HL-60 (cell line): ENCODE data around the gene HELZ.

ENCODE experiments used
- DNase-seq, 2 experiments: peaks; one replicate each; pipeline ENCODE4 v3.0.0-alpha.2; 2010 to 2020; ENCODE audit warnings: low read depth in 1 of 2, low spot score in 1 of 2
- H3K27ac ChIP-seq: fragments of 250-450 bp; sonication (Bioruptor Pico); replicated peaks from 2 replicates; pipeline ENCODE4 v1.5.1; 2020; ENCODE audit warnings: mild to moderate bottlenecking, moderate library complexity
- H3K27me3 ChIP-seq: fragments of 250-450 bp; sonication (Bioruptor Pico); 2 replicates; pipeline ENCODE4 v1.5.1; 2021; ENCODE audit warnings: mild to moderate bottlenecking, moderate library complexity; ENCODE audit not compliant: insufficient read depth, poor library complexity, severe bottlenecking
- H3K4me3 ChIP-seq: replicated peaks from 2 replicates; pipeline ENCODE4 v1.5.1; 2011; ENCODE audit warnings: mild to moderate bottlenecking, control low read depth, low read length; ENCODE audit not compliant: insufficient read depth
- GABPA ChIP-seq: IDR thresholded peaks from 2 replicates; pipeline ENCODE4 v1.6.1; 2012; ENCODE audit warnings: low read depth
- POLR2AphosphoS5 ChIP-seq: IDR thresholded peaks from 2 replicates; pipeline ENCODE4 v1.6.1; 2012; ENCODE audit warnings: low read depth
- SPI1 ChIP-seq: IDR thresholded peaks from 2 replicates; pipeline ENCODE4 v1.6.1; 2012; ENCODE audit warnings: low read depth, mild to moderate bottlenecking, borderline replicate concordance
- TF ChIP-seq, protein P1 (sequence below): IDR thresholded peaks from 2 replicates; pipeline ENCODE4 v1.6.1; 2012; ENCODE audit warnings: low read depth; ENCODE audit not compliant: insufficient replicate concordance
- TF ChIP-seq, protein P2 (sequence below): IDR thresholded peaks from one replicate; pipeline ENCODE4 v1.5.1; 2011; ENCODE audit warnings: low read length, control low read depth, inconsistent platforms; ENCODE audit not compliant: insufficient read depth

The HELZ gene

DNA sequence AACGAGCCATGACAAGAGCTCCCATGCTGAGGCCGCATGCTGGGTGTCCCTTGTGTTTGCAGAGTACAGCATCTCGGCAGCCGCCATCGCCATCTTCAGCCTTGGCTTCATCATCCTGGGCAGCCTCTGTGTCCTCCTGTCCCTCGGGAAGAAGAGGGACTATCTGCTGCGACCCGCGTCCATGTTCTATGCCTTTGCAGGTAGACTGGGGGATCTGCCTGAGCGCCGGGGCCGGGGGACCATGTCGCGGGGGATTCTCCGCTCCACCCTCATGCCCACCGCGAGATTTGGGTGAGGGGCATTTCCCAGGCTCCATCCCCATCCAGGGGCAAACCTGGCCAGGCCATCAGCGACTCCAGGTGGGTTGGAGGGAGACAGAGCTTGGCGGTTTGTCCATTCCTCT is 190.0 kb downstream of the HELZ start:
- H3K27ac ChIP-seq = no peak overlapping the region
- DNase-seq = no peak
- TF ChIP-seq, protein P1, sequence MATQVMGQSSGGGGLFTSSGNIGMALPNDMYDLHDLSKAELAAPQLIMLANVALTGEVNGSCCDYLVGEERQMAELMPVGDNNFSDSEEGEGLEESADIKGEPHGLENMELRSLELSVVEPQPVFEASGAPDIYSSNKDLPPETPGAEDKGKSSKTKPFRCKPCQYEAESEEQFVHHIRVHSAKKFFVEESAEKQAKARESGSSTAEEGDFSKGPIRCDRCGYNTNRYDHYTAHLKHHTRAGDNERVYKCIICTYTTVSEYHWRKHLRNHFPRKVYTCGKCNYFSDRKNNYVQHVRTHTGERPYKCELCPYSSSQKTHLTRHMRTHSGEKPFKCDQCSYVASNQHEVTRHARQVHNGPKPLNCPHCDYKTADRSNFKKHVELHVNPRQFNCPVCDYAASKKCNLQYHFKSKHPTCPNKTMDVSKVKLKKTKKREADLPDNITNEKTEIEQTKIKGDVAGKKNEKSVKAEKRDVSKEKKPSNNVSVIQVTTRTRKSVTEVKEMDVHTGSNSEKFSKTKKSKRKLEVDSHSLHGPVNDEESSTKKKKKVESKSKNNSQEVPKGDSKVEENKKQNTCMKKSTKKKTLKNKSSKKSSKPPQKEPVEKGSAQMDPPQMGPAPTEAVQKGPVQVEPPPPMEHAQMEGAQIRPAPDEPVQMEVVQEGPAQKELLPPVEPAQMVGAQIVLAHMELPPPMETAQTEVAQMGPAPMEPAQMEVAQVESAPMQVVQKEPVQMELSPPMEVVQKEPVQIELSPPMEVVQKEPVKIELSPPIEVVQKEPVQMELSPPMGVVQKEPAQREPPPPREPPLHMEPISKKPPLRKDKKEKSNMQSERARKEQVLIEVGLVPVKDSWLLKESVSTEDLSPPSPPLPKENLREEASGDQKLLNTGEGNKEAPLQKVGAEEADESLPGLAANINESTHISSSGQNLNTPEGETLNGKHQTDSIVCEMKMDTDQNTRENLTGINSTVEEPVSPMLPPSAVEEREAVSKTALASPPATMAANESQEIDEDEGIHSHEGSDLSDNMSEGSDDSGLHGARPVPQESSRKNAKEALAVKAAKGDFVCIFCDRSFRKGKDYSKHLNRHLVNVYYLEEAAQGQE = no peak
- TF ChIP-seq GABPA = no peak
- TF ChIP-seq, protein P2, sequence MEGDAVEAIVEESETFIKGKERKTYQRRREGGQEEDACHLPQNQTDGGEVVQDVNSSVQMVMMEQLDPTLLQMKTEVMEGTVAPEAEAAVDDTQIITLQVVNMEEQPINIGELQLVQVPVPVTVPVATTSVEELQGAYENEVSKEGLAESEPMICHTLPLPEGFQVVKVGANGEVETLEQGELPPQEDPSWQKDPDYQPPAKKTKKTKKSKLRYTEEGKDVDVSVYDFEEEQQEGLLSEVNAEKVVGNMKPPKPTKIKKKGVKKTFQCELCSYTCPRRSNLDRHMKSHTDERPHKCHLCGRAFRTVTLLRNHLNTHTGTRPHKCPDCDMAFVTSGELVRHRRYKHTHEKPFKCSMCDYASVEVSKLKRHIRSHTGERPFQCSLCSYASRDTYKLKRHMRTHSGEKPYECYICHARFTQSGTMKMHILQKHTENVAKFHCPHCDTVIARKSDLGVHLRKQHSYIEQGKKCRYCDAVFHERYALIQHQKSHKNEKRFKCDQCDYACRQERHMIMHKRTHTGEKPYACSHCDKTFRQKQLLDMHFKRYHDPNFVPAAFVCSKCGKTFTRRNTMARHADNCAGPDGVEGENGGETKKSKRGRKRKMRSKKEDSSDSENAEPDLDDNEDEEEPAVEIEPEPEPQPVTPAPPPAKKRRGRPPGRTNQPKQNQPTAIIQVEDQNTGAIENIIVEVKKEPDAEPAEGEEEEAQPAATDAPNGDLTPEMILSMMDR = no peak

DNA sequence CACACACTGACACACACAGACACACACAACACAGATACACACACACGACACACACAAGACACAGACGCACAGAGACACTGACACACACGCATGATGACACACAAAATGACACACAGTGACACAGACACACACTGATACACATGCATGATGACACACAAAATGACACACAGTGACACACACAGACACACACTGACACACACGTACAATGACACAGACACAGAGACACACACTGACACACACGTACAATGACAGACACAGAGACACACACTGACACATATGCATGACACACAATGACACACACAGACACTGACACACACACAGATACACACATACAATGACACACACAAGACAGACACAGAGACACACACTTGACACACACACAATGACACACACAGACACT is 190.4 kb downstream of the HELZ start:
- Histone ChIP-seq H3K4me3 (no peak overlapping the region), H3K27ac (no peak overlapping the region), H3K27me3 (no peaks in the 10 kb centered on the region)
- no peak for DNase-seq
- TF ChIP-seq, protein P2 = no peak
- TF ChIP-seq, protein P1 = no peak
- TF ChIP-seq POLR2AphosphoS5 (no peak), SPI1 (no peak), GABPA (no peak)

More for the DNA sequence above, 190.0 kb downstream of the HELZ start:
- Histone ChIP-seq H3K27me3 (no peaks in the 10 kb centered on the region), H3K4me3 (no peak overlapping the region)

DNA sequence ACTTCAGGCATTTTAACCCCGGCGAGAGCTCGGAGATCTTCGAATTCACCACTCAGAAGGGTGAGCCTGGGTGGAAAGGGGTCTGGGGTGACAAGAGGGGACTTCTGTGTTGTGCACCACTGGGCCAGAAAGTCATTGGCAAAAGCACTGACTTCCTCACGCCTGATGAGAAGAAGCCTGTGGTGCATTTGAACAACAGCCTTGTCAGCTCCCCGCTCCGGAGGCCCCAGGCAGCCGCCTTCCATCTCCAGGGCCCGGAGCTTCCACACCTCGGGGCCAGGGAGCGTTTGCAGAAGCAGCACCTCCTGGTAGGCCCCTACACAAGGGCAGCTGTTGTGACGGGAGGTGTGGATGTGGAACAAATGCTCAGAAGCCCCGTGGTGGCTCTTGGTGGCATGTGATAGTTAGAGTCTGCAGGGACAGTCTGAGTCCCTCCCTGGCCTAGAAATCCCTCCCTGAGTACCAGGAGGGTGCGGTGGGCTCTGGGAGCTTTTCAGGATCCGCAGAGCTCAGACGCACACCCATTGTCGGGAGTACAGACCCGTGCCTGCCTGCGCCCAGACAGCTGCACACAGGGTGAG is 190.9 kb downstream of the HELZ start:
- TF ChIP-seq, protein P2 = no peak
- TF ChIP-seq GABPA = no peak
- TF ChIP-seq, protein P1 = no peak
- no peak for TF ChIP-seq SPI1
- no peak for TF ChIP-seq POLR2AphosphoS5

More for the DNA sequence above, 190.9 kb downstream of the HELZ start:
- DNase-seq = no peak
- no peak overlapping the region for H3K4me3 ChIP-seq
- H3K27me3 ChIP-seq = no peaks in the 10 kb centered on the region
- no peak overlapping the region for H3K27ac ChIP-seq
